Measurements from ENCODE around the gene ZNF524. TPM values are rescaled to one million over a fixed set of nuclear protein-coding genes. Genes with fewer than 3 reads are reported as not detected.

ZNF524 gene
- total and polyA plus RNA-seq, 12 donors: 0.93 to 83.7 (median 28.3) TPM

DNA sequence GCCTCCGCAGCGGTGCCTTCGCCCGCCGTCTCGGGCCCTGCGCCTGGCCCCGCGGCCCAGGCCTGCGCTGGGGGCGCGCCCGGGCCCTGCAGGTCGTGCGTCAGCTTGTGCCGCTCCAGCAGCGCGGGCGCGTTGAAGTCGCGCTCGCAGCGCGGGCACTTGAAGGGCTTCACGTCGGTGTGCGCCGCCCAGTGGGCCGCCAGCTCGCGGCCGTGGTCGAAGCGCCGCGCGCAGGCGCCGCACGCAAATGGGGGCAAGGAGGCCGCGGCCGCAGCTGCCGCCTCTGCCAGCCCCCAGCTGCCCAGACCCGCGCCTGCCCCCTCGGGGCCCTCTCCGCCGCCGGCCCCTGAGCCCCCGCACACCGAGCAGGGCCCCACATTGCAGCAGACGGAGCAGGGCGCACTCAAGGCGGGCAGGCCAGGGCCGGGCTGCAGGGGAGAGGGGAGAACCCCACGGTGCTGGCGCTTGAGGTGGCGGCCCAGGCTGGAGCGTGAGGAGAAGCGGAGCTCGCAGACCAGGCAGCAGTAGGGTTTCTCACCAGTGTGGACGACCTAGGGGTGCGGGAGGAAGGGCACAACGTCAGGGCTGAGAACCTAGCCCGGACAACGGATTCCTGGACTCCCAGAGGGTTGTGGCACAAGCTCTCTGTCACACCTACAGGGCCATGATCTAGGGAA is 6.9 kb upstream of the ZNF524 start:
- WGBS, 4 donors: 83 to 90% (median 85%) methylated on average over 12 to 68 of the region's 68 CpGs
- TF ChIP-seq, protein P1, sequence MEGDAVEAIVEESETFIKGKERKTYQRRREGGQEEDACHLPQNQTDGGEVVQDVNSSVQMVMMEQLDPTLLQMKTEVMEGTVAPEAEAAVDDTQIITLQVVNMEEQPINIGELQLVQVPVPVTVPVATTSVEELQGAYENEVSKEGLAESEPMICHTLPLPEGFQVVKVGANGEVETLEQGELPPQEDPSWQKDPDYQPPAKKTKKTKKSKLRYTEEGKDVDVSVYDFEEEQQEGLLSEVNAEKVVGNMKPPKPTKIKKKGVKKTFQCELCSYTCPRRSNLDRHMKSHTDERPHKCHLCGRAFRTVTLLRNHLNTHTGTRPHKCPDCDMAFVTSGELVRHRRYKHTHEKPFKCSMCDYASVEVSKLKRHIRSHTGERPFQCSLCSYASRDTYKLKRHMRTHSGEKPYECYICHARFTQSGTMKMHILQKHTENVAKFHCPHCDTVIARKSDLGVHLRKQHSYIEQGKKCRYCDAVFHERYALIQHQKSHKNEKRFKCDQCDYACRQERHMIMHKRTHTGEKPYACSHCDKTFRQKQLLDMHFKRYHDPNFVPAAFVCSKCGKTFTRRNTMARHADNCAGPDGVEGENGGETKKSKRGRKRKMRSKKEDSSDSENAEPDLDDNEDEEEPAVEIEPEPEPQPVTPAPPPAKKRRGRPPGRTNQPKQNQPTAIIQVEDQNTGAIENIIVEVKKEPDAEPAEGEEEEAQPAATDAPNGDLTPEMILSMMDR (IDR thresholded peaks at IDR 0.05): no peak
- TF ChIP-seq POLR2A (IDR thresholded peaks at IDR 0.05): no peak

GRCh38 chr19:55594996-55595545 is 5.0 kb upstream of the ZNF524 start:
- no peak overlapping the region for H3K27ac ChIP-seq
- no peak for TF ChIP-seq POLR2A (IDR thresholded peaks at IDR 0.05)
- TF ChIP-seq, protein P1 (IDR thresholded peaks at IDR 0.05): no peak
- 92 to 97% (median 93%) methylated on average over 4 of the region's 4 CpGs for WGBS, 4 donors
- no peak overlapping the region for H3K4me3 ChIP-seq
- H3K36me3 ChIP-seq (replicated peaks in 1 of 2): peaks cover 0 to 19% of the 10 kb centered on the region in 2 donors
- H3K27me3 ChIP-seq: no peaks in the 10 kb centered on the region
- DNase-seq: no peak
- no peaks in the 10 kb centered on the region for H3K9me3 ChIP-seq (replicated peaks in 1 of 3)
- intact Hi-C loops (cut with DNase I): no loop called here
- no peaks in the 10 kb centered on the region for H3K4me1 ChIP-seq (replicated peaks in 1 of 2)

More for the DNA sequence above, 6.9 kb upstream of the ZNF524 start:
- no peak for DNase-seq
- intact Hi-C loops (cut with DNase I): no loop called here
- Histone ChIP-seq H3K4me1 (replicated peaks in 1 of 2) (no peaks in the 10 kb centered on the region), H3K9me3 (replicated peaks in 1 of 3) (no peaks in the 10 kb centered on the region), H3K27ac (no peak overlapping the region), H3K36me3 (replicated peaks in 1 of 2) (peaks cover 0 to 19% of the 10 kb centered on the region in 2 donors), H3K27me3 (no peaks in the 10 kb centered on the region), H3K4me3 (no peak overlapping the region)

- intact Hi-C loops (cut with DNase I): no loop called here
- H3K4me3 ChIP-seq: no peak overlapping the region
- 90 to 96% (median 95%) methylated on average over 3 of the region's 3 CpGs for WGBS, 4 donors
- peaks cover 7% of the 10 kb centered on the region in 2 donors for H3K4me1 ChIP-seq (replicated peaks in 1 of 2)
- H3K27ac ChIP-seq: no peak overlapping the region
- TF ChIP-seq, protein P1 (IDR thresholded peaks at IDR 0.05): no peak
- no peak for TF ChIP-seq POLR2A (IDR thresholded peaks at IDR 0.05)
- H3K27me3 ChIP-seq: no peaks in the 10 kb centered on the region
- H3K9me3 ChIP-seq (replicated peaks in 1 of 3): no peaks in the 10 kb centered on the region
- H3K36me3 ChIP-seq (replicated peaks in 1 of 2): peaks cover 0 to 19% of the 10 kb centered on the region in 2 donors
- no peak for DNase-seq
These were observed 3.8 kb upstream of the ZNF524 start for GRCh38 chr19:55596304-55596703.

- Histone ChIP-seq H3K9me3 (replicated peaks in 1 of 3) (no peaks in the 10 kb centered on the region), H3K4me3 (no peak overlapping the region), H3K36me3 (replicated peaks in 1 of 2) (peaks cover 0 to 13% of the 10 kb centered on the region in 2 donors), H3K27me3 (no peaks in the 10 kb centered on the region), H3K4me1 (replicated peaks in 1 of 2) (peaks cover 7 to 9% of the 10 kb centered on the region in 2 donors), H3K27ac (no peak overlapping the region)
- WGBS, 4 donors: 96 to 97% (median 96%) methylated on average over 13 to 30 of the region's 30 CpGs
- intact Hi-C loops (cut with DNase I): no loop called here
- DNase-seq: peak in 1 of 7 donors; percentile 47
- TF ChIP-seq POLR2A (IDR thresholded peaks at IDR 0.05): no peak
- TF ChIP-seq, protein P1 (IDR thresholded peaks at IDR 0.05): no peak
These were observed 2.6 kb upstream of the ZNF524 start for GRCh38 chr19:55597501-55597921.
